Measurements from ENCODE around the gene KCNMA1. TPM values are rescaled to one million over a fixed set of nuclear protein-coding genes. Genes with fewer than 3 reads are reported as not detected.
"Not testable (repeated sequence)": the region's sequence is repeated elsewhere in the genome, so short reads cannot be mapped to it uniquely, and the experiment has no call there.

Gene KCNMA1
- total RNA-seq (ENCODE audit: low replicate concordance): 40.1 and 106 TPM in 2 replicates

DNA sequence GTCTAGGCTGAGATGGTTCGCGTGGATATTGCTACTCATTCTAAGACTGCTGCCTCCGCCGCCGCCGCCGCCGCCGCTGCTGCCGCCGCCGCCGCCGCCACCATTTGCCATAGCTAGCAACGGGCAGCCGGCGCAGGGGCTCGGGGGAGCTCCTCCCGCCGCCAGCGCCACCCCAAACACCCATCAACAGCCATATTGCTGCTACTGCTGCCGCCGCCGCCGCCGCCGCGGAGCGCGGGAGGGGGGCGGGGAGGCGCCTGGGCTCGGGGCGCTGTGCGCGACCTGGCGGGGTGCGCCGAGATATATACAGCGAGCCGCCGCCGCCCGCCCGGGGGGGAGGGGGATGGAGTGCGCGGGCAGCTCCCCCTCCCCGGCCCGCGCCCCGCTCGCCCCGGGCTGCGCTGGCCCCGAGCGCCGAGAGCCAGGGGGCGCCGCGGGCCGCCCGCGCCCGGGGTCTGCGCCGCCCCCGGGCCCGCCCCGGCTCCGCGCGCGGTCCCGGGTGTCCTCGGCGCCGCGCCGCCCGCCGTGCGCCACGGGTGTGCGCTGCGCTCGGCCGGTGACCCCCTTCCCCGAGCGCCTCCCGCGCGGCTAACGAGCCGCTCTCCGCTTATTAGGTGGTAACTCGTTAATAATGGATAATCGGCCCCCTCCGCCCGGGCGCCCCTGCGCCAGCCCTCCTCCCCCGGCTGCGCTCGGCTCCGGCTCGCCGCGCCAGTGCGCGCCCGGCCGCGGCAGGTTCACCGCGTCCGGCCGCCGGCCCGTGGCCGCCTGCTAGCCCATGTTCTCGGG lies at the start of gene KCNMA1:
TSS of gene KCNMA1 (minus strand) at position 277 of the 789 bp plus-strand sequence.
- H3K4me3 ChIP-seq (ENCODE audit: low read depth, low read length): peak within 1 kb of the TSS; percentile 80
- TF ChIP-seq, protein P1, sequence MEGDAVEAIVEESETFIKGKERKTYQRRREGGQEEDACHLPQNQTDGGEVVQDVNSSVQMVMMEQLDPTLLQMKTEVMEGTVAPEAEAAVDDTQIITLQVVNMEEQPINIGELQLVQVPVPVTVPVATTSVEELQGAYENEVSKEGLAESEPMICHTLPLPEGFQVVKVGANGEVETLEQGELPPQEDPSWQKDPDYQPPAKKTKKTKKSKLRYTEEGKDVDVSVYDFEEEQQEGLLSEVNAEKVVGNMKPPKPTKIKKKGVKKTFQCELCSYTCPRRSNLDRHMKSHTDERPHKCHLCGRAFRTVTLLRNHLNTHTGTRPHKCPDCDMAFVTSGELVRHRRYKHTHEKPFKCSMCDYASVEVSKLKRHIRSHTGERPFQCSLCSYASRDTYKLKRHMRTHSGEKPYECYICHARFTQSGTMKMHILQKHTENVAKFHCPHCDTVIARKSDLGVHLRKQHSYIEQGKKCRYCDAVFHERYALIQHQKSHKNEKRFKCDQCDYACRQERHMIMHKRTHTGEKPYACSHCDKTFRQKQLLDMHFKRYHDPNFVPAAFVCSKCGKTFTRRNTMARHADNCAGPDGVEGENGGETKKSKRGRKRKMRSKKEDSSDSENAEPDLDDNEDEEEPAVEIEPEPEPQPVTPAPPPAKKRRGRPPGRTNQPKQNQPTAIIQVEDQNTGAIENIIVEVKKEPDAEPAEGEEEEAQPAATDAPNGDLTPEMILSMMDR (IDR thresholded peaks at IDR 0.05; ENCODE audit: insufficient read depth, low read length): no peak
- no peak for DNase-seq (ENCODE audit: low read depth)

DNA sequence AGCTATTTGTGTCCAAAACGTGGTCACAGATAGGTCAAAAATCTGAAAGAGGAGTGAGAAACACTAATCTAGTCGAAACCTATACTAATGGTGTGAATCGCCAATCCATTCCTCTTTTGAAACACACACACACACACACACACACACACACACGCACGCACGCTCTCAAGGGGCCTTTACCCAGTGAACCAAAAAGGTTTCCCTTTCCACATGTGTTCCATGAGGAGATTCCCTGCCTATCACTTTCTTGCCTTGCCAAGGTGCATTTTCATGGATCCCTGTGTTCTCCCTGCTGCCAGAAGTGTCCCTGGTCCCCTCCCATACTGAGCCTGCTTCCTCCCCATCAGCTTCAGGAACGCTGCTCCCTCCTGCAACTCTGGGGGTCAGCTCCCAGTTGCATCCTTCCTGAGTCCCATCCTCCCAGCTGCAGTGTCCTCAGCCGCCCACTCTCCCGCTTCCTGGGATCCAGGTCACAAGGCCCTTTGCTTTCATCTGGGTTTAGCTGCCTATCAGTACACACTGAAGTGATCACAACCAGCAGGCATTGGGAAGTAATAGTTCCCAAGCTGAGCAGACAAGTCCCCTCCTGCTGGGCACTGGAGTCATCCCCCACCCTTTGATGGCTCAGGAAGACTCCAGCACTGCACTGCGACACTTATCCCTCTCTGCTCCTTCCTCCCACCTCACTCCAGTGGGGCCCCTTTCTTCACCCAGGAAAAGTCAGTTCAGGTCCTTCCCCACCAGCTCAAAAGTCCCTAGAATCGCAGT lies 49.2 kb upstream of the KCNMA1 start:
- no peak overlapping the region for H3K4me3 ChIP-seq (ENCODE audit: low read depth, low read length)
- TF ChIP-seq, protein P1 (IDR thresholded peaks at IDR 0.05; ENCODE audit: insufficient read depth, low read length): no peak
- no peak for DNase-seq (ENCODE audit: low read depth)

DNA sequence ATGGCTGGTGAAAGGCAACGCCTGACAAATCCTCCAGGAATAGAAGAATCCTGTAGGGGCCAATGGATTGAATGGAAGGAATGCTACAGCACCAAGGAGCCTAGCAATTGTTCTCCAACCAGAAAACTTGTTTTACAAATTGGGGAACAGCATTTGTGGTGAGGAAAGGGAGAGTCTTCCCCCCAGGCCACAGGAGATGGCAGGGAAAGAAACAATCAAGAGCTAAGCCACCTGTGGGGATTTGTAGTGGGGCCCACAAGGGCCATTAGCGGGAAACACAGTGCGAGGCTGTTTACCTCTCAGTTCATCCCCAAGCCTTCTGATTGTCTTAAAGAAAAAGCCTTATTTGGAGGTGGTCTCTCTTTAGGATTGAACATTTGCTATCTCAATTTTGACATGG lies 48.5 kb upstream of the KCNMA1 start:
- no peak for DNase-seq (ENCODE audit: low read depth)
- no peak overlapping the region for H3K4me3 ChIP-seq (ENCODE audit: low read depth, low read length)
- TF ChIP-seq, protein P1 (IDR thresholded peaks at IDR 0.05; ENCODE audit: insufficient read depth, low read length): no peak

DNA sequence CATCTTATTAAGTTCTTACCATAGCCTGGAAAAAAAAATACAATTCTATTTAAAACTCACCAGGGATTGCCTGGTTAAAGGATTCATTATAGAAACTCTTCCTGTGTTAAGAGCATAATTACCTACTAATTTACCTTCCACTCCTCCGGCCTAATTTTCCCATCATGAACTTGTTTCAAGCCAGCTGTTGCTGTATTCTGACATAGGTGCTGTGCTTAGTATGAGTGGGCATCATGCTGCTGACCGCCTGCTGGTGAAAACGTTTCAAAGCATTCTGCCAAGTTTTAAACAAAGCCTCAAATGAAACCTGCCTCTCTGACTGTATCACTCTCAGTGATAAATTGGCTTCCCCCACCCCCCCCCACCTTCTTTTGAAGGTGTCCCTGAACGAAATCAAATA lies 47.8 kb upstream of the KCNMA1 start:
- TF ChIP-seq, protein P1 (IDR thresholded peaks at IDR 0.05; ENCODE audit: insufficient read depth, low read length): no peak
- no peak overlapping the region for H3K4me3 ChIP-seq (ENCODE audit: low read depth, low read length)
- DNase-seq (ENCODE audit: low read depth): no peak

DNA sequence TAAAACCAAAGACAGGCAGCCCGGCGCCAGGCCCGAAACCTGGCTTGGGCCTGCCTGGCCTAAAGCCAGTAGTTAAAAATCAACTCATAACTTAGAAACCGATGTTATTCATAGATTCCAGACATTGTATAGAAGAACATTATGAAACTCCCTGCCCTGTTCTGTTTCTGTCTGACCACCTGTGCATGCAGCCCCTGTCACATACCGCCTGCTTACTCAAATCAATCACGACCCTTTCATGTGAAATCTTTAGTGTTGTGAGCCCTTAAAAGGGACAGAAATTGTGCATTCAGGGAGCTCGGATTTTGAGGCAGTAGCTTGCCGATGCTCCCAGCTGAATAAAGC lies 45.5 kb upstream of the KCNMA1 start:
- not testable (repeated sequence) for DNase-seq (ENCODE audit: low read depth); H3K4me3 ChIP-seq (ENCODE audit: low read depth, low read length)

DNA sequence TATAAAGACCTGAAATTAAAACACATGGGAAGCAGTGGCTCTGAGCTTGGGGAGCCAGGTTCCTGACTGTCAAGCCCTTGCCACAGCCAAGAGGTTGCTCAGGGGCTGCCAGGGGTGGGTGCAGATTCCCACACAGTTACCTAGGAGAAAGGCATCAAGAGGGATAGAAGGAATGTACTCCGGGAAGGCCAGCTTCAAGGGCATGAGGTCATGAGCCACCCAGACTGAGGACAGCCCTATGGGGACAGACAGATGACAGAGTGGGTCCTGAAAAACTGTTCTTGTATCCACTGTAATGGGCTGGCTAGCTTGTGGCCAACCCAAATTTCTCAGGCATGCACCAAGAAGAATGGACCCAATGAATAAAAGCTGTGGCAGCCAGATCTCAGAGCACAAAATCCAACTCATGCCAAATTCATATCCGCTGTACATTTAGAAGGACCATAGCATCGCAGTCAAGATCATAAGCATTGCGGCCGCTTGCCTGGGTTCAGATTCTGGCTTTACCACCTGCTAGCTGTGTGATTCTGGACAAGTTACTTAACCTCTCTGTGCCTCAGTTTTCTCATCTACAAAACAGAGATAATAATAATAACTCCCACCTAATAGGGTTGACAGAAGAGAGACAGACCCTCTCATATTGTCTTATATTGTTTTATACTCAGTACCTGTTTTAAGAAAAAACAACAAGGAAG lies 44.9 kb upstream of the KCNMA1 start:
- no peak for DNase-seq (ENCODE audit: low read depth)
- TF ChIP-seq, protein P1 (IDR thresholded peaks at IDR 0.05; ENCODE audit: insufficient read depth, low read length): no peak

DNA sequence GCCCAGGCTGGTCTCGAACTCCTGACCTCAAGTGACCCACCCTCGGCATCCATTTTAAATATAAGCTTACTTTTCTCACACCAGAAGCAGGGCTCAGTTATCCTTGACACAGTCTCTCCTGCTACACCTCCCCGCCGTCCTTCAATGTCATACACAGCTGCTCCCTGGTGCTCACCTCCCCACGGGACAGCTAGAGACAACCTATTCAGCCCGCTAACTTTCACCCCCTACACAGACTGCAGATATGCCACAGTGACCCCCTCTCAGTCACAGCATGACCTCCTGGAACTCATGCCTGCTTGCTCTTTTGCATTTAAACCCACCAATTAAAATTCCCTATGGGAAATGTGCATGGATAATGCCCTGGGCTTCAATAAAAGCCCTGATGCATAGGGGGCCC lies 44.2 kb upstream of the KCNMA1 start:
- TF ChIP-seq, protein P1 (IDR thresholded peaks at IDR 0.05; ENCODE audit: insufficient read depth, low read length): no peak
- no peak overlapping the region for H3K4me3 ChIP-seq (ENCODE audit: low read depth, low read length)
- no peak for DNase-seq (ENCODE audit: low read depth)

More for the DNA sequence above, 44.9 kb upstream of the KCNMA1 start:
- no peak overlapping the region for H3K4me3 ChIP-seq (ENCODE audit: low read depth, low read length)
